ENCODE data around the gene MAGEB4. TPM values are rescaled to one million over a fixed set of nuclear protein-coding genes. Genes with fewer than 3 reads are reported as not detected.

MAGEB4 gene, protein sequence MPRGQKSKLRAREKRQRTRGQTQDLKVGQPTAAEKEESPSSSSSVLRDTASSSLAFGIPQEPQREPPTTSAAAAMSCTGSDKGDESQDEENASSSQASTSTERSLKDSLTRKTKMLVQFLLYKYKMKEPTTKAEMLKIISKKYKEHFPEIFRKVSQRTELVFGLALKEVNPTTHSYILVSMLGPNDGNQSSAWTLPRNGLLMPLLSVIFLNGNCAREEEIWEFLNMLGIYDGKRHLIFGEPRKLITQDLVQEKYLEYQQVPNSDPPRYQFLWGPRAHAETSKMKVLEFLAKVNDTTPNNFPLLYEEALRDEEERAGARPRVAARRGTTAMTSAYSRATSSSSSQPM
- not detected in 5 replicates for total RNA-seq (2022; extraction: Qiagen RNA extraction)

DNA sequence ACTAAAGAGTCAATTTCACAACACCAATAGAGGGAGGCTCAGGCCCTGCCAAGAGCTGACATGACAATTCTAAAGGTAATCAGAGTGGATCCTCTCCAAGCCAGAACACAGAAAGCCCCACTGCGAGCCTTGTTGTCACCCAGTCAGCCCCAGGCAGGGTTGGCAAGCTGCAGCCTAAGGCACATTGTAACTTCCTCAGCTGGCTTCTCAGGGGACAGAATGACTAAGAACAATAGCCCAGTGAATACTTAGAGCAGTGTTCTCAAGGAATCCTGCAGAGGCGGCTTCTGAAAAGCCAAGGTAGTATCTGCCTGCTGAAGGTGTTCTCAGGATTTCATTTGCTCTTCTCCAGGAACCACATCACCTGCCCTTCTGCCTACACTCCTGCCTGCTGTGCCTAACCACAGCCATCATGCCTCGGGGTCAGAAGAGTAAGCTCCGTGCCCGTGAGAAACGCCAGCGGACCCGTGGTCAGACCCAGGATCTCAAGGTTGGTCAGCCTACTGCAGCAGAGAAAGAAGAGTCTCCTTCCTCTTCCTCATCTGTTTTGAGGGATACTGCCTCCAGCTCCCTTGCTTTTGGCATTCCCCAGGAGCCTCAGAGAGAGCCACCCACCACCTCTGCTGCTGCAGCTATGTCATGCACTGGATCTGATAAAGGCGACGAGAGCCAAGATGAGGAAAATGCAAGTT, at the start of gene MAGEB4:
Gene MAGEB4, plus strand, starts transcription at position 277 of the 692 bp plus-strand sequence. Its CDS starts 136 bp downstream, at position 413.

DNA sequence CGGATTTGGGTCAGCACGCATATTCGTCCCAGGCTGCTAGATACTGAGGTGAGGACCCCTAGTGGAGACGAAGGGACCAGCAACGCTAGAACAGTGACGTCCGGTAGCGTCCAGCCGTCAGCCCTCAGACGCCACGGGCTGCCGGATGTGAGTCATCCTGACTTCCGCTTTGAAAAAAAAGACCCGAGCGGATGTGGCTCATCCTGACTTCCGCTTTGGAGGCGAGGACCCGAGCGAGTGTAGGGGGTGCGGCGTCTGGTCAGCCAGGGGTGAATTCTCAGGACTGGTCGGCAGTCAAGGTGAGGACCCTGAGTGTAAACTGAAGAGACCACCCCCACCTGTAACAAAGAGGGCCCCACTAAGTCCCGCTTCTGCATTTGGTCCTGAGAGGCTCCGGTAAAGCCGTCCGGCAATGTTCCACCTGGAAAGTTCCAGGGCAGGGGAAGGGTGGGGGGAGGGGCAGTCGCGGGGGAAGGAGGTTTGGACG, 26.4 kb upstream of the MAGEB4 start, which contains the start of gene MAGEB2:
Gene MAGEB2, plus strand, starts transcription at position 207 of the 487 bp plus-strand sequence. CDS start 3,018 bp downstream, outside the sequence.

DNA sequence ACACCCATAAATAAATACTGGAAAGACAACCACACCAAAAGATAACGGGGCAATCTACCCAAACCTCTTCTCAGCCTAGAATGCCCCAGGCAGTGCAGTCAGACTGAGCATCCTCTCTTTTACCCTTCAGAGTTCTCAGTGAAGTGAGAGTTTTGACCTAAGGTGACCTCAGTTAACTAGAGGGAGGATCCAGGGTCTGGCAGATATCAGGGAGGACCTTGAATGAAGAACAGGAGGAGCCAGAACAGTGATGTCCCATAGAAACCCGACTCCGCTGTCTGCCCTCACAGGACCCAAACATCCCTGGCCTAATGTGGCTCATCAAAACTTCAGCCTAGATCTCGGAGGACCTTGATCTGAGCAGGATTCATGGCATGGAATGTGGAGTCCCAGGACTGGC, 11.4 kb upstream of the MAGEB4 start, which contains the start of gene MAGEB3:
Gene MAGEB3, plus strand, starts transcription at position 263 of the 400 bp plus-strand sequence. CDS start 5,268 bp downstream, outside the sequence.

DNA sequence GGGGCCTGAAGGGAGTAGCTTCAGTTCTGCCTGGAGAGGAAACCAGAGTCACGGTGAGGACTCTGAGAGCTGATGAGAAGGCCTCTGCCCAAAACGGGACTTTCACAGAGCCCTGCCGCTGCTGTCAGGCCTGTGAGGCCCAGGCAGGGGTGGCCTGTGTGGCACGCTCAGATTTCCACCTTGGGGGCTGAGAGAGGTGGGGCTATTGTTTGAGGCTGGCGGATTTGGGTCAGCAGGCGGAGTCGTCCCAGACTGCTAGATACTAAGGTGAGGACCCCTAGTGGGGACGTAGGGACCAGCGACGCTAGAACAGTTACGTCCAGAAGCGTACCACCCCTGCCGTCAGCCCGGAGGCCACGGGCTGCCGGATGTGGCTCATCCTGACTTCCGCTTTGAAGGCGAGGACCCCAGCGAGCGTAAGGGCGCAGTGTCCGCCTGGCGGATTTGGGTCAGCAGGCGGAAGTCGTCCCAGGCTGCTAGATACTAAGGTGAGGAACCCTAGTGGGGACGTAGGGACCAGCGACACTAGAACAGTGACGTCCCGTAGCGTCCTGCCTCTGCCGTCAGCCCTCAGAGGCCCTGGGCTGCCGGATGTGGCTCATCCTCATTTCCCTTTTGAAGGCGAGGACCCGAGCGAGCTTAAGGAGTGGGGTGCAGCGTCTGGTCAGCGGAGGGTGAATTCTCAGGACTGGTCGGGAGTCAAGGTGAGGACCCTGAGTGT, 5.1 kb downstream of the MAGEB4 start, which contains the start of gene MAGEB1:
Gene MAGEB1, plus strand, starts transcription at position 378 of the 721 bp plus-strand sequence. CDS start 3,348 bp downstream, outside the sequence.

Other genes with a start within 250 kb of the MAGEB4 start
- gene MAGEB2, start 26.4 kb upstream of the MAGEB4 start, total RNA-seq (2022; extraction: Qiagen RNA extraction): not detected in 5 replicates
- gene MAGEB3, start 11.3 kb upstream of the MAGEB4 start, total RNA-seq (2022; extraction: Qiagen RNA extraction): not detected in 5 replicates
- not detected in 5 replicates for gene MAGEB1, start 5.1 kb downstream of the MAGEB4 start, total RNA-seq (2022; extraction: Qiagen RNA extraction)
- 18.8 to 30.9 TPM (median 24.1 TPM) in 5 replicates for gene NR0B1, start 67.4 kb downstream of the MAGEB4 start, total RNA-seq (2022; extraction: Qiagen RNA extraction)